Measurements from ENCODE around the gene TMEM150C. TPM values are rescaled to one million over a fixed set of nuclear protein-coding genes. Genes with fewer than 3 reads are reported as not detected.
A peak's percentile ranks its signal among the peaks of the same experiment; 100 is the strongest.
"Not testable (repeated sequence)": the region's sequence is repeated elsewhere in the genome, so short reads cannot be mapped to it uniquely, and the experiment has no call there.

Gene TMEM150C
- total RNA-seq, 1 experiment from 2014 or later, result 3.3 TPM

- Histone ChIP-seq H3K36me3 (replicated peaks; ENCODE audit: control insufficient read depth, insufficient read depth, low read length) (no peaks in the 10 kb centered on the region), H3K4me3 (ENCODE audit: insufficient read depth, low read depth, low read length) (no peak overlapping the region), H3K27me3 (ENCODE audit: control insufficient read depth, insufficient read depth, low read length) (no peaks in the 10 kb centered on the region)
- DNase-seq, result no peak
Observed at GRCh38 chr4:82585690-82586435, 24.1 kb upstream of the TMEM150C start.

GRCh38 chr4:82584931-82585330 is 23.1 kb upstream of the TMEM150C start:
- Histone ChIP-seq H3K4me3 (ENCODE audit: insufficient read depth, low read depth, low read length) (no peak overlapping the region), H3K36me3 (replicated peaks; ENCODE audit: control insufficient read depth, insufficient read depth, low read length) (no peaks in the 10 kb centered on the region), H3K27me3 (ENCODE audit: control insufficient read depth, insufficient read depth, low read length) (no peaks in the 10 kb centered on the region)
- no peak for DNase-seq

GRCh38 chr4:82583897-82584587 is 22.3 kb upstream of the TMEM150C start:
- H3K36me3 ChIP-seq (replicated peaks; ENCODE audit: control insufficient read depth, insufficient read depth, low read length), result no peaks in the 10 kb centered on the region
- no peak for DNase-seq
- no peak overlapping the region for H3K4me3 ChIP-seq (ENCODE audit: insufficient read depth, low read depth, low read length)
- no peaks in the 10 kb centered on the region for H3K27me3 ChIP-seq (ENCODE audit: control insufficient read depth, insufficient read depth, low read length)

- no peak for DNase-seq
- Histone ChIP-seq H3K27me3 (ENCODE audit: control insufficient read depth, insufficient read depth, low read length) (no peaks in the 10 kb centered on the region; the same call in 1 of the 2 replicates), H3K4me3 (ENCODE audit: insufficient read depth, low read depth, low read length) (no peak overlapping the region), H3K36me3 (replicated peaks; ENCODE audit: control insufficient read depth, insufficient read depth, low read length) (no peaks in the 10 kb centered on the region)
Observed at GRCh38 chr4:82579932-82580331, 18.1 kb upstream of the TMEM150C start.

- H3K36me3 ChIP-seq (replicated peaks; ENCODE audit: control insufficient read depth, insufficient read depth, low read length), result no peaks in the 10 kb centered on the region
- no peaks in the 10 kb centered on the region; the same call in 1 of the 2 replicates for H3K27me3 ChIP-seq (ENCODE audit: control insufficient read depth, insufficient read depth, low read length)
- H3K4me3 ChIP-seq (ENCODE audit: insufficient read depth, low read depth, low read length), result no peak overlapping the region
- DNase-seq, result no peak
Observed at GRCh38 chr4:82578935-82579334, 17.1 kb upstream of the TMEM150C start.

GRCh38 chr4:82577451-82577850 is 15.7 kb upstream of the TMEM150C start:
- Histone ChIP-seq H3K4me3 (ENCODE audit: insufficient read depth, low read depth, low read length) (no peak overlapping the region), H3K27me3 (ENCODE audit: control insufficient read depth, insufficient read depth, low read length) (no peaks in the 10 kb centered on the region; the same call in 1 of the 2 replicates), H3K36me3 (replicated peaks; ENCODE audit: control insufficient read depth, insufficient read depth, low read length) (no peaks in the 10 kb centered on the region)
- DNase-seq, result no peak

GRCh38 chr4:82569727-82570126 is 7.9 kb upstream of the TMEM150C start:
- DNase-seq, result no peak
- Histone ChIP-seq H3K4me3 (ENCODE audit: insufficient read depth, low read depth, low read length) (no peak overlapping the region), H3K27me3 (ENCODE audit: control insufficient read depth, insufficient read depth, low read length) (no peaks in the 10 kb centered on the region), H3K36me3 (replicated peaks; ENCODE audit: control insufficient read depth, insufficient read depth, low read length) (no peaks in the 10 kb centered on the region)

- H3K27me3 ChIP-seq (ENCODE audit: control insufficient read depth, insufficient read depth, low read length), result no peaks in the 10 kb centered on the region
Observed at GRCh38 chr4:82569076-82569475, 7.3 kb upstream of the TMEM150C start.

GRCh38 chr4:82567444-82567843 is 5.7 kb upstream of the TMEM150C start:
- peaks cover under 1% of the 10 kb centered on the region; the same call in 1 of the 2 replicates for H3K27me3 ChIP-seq (ENCODE audit: control insufficient read depth, insufficient read depth, low read length)
- DNase-seq, result no peak
- no peak overlapping the region for H3K4me3 ChIP-seq (ENCODE audit: insufficient read depth, low read depth, low read length)
- H3K36me3 ChIP-seq (replicated peaks; ENCODE audit: control insufficient read depth, insufficient read depth, low read length), result no peaks in the 10 kb centered on the region

More at GRCh38 chr4:82569076-82569475, 7.3 kb upstream of the TMEM150C start:
- no peak for DNase-seq
- H3K36me3 ChIP-seq (replicated peaks; ENCODE audit: control insufficient read depth, insufficient read depth, low read length), result no peaks in the 10 kb centered on the region
- no peak overlapping the region for H3K4me3 ChIP-seq (ENCODE audit: insufficient read depth, low read depth, low read length)

- Histone ChIP-seq H3K4me3 (ENCODE audit: insufficient read depth, low read depth, low read length) (no peak overlapping the region), H3K27me3 (ENCODE audit: control insufficient read depth, insufficient read depth, low read length) (peaks cover 16% of the 10 kb centered on the region), H3K36me3 (replicated peaks; ENCODE audit: control insufficient read depth, insufficient read depth, low read length) (no peaks in the 10 kb centered on the region)
- peak; percentile 37 for DNase-seq
Observed at GRCh38 chr4:82562564-82562854, 721 bp upstream of the TMEM150C start.

GRCh38 chr4:82560853-82561785 is 669 bp downstream of the TMEM150C start:
- H3K36me3 ChIP-seq (replicated peaks; ENCODE audit: control insufficient read depth, insufficient read depth, low read length), result no peaks in the 10 kb centered on the region
- H3K4me3 ChIP-seq (ENCODE audit: insufficient read depth, low read depth, low read length), result peak overlapping the region; percentile 43
- no peak for DNase-seq
- peaks cover 16% of the 10 kb centered on the region for H3K27me3 ChIP-seq (ENCODE audit: control insufficient read depth, insufficient read depth, low read length)

GRCh38 chr4:82559735-82560120 is 2.1 kb downstream of the TMEM150C start:
- DNase-seq, result no peak
- Histone ChIP-seq H3K36me3 (replicated peaks; ENCODE audit: control insufficient read depth, insufficient read depth, low read length) (no peaks in the 10 kb centered on the region), H3K27me3 (ENCODE audit: control insufficient read depth, insufficient read depth, low read length) (peaks cover 16% of the 10 kb centered on the region), H3K4me3 (ENCODE audit: insufficient read depth, low read depth, low read length) (no peak overlapping the region)

GRCh38 chr4:82559090-82559734 is 2.6 kb downstream of the TMEM150C start:
- H3K4me3 ChIP-seq (ENCODE audit: insufficient read depth, low read depth, low read length), result not testable (repeated sequence)

GRCh38 chr4:82555276-82555675 is 6.5 kb downstream of the TMEM150C start:
- no peak for DNase-seq
- H3K4me3 ChIP-seq (ENCODE audit: insufficient read depth, low read depth, low read length), result no peak overlapping the region

More at GRCh38 chr4:82559090-82559734, 2.6 kb downstream of the TMEM150C start:
- H3K36me3 ChIP-seq (replicated peaks; ENCODE audit: control insufficient read depth, insufficient read depth, low read length); DNase-seq: not testable (repeated sequence)
- peaks cover 16% of the 10 kb centered on the region for H3K27me3 ChIP-seq (ENCODE audit: control insufficient read depth, insufficient read depth, low read length)

More at GRCh38 chr4:82555276-82555675, 6.5 kb downstream of the TMEM150C start:
- Histone ChIP-seq H3K36me3 (replicated peaks; ENCODE audit: control insufficient read depth, insufficient read depth, low read length) (no peaks in the 10 kb centered on the region), H3K27me3 (ENCODE audit: control insufficient read depth, insufficient read depth, low read length) (peaks cover 2% of the 10 kb centered on the region; the same call in 1 of the 2 replicates)
